H54 (cell line): ENCODE measurements around the gene ARHGAP10.

Source experiments
- DNase-seq: peaks from one replicate; pipeline ENCODE4 v3.0.0; 2011; ENCODE audit warnings: low spot score, mixed read lengths; ENCODE audit not compliant: insufficient read length
- FAIRE-seq: peaks from 3 replicates; lab custom pipeline; 2011; peaks lifted over from hg19 to GRCh38; lab: Jason Lieb, UNC
- POLR2A ChIP-seq: IDR thresholded peaks from 2 replicates; pipeline ENCODE4 v1.6.1; 2011; ENCODE audit warnings: low read depth, mild to moderate bottlenecking, low read length

Gene ARHGAP10

DNA sequence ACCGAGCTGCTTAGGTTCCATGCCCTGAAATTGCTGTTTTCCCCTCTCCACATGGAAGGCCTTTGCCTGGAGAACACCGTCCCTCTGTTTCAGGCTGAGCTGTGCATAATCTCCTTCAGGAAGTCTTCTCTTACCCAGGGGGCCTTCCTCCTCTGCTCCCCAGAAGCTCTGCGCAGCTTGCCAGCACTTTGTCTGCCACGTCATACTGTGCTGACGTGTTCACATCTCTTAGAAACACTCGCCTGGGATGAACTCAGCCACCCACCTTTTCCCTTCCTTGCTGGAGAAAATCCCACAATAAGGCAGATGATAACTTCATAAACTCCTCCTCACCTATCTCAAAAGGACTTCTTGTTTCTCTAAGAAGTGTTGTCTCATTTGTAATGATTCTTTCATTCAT lies 110.7 kb downstream of the ARHGAP10 start:
- FAIRE-seq (no peak), DNase-seq (no peak)
- TF ChIP-seq POLR2A: no peak

DNA sequence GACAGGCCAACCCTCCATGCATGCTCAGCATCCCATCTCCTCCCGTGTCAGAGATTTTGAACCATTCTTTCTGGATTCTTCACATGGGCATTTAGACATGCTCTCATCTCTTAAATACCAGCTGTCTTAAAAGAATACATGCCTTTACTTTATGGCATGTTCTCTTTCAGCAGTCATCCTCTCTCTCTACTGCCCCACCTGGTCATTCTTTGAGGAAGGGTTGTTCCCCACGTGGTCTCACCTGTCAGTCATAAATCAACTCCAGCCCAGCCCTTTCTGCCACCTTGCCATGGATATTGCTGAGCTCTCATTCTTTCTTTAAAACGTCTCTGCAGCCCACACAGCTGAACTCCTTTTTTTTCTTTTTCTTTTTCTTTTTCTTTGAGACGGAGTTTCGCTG lies 111.3 kb downstream of the ARHGAP10 start:
- FAIRE-seq (no peak), DNase-seq (no peak)
- no peak for TF ChIP-seq POLR2A

DNA sequence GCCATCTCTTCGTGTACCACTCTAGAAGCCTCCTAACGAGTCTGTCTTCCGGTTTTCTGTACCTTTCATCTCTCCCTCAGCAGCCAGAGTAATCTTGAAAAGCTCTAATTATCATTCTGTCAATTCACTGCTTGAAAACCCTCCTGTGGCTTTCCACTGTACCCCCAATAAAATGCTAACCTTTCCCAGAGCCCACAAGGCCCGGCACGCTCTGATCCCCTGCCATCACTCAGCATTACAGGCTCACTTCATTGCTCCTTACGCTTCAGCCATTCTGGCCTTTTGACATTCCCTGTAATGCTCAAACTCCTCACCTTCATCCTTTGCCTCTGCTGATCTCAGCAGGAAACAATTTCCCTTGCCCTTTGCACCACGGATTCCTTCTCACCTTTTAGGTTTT lies 112.9 kb downstream of the ARHGAP10 start:
- DNase-seq (no peak), FAIRE-seq (no peak)
- TF ChIP-seq POLR2A: no peak

DNA sequence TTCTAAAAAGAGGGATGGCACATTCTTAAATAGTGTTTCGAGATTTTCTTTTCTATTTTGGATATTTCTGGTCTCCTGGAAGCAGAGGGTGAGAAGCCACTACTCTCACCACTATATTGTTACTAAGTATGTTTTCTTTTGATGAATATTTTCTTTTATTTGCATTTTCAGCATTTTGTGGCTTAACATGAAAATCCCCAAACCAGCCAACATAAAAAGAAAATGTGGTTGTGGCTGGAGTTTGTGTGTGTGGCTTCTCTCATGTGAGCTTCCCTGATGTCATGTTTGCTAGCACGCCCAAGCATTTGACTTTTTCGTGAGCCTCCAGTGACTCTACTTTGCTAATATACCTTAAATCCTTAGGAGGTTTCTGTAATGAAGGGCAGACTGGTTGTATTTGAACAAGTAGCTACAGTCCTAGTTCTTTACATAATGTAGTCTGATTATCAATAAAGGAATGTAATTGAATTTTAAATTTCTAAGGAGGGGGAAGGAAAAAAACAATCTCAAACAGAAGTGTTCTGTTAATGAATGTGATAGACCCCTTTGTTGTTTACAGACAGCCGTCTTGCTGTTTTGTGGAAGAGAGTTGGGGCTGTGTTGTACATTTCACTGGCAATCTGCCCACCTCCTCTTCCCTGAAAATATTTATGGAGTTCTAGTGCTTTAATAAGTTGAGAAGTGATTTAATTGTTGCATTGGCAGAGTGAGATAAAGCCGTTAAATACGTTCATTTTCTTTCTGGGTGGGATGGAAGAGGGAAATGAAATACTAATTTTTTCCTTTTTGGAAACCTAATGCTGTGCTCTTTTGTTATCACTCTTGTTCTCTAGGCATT lies 114.6 kb downstream of the ARHGAP10 start:
- TF ChIP-seq POLR2A: no peak
- no peak for FAIRE-seq
- no peak for DNase-seq

DNA sequence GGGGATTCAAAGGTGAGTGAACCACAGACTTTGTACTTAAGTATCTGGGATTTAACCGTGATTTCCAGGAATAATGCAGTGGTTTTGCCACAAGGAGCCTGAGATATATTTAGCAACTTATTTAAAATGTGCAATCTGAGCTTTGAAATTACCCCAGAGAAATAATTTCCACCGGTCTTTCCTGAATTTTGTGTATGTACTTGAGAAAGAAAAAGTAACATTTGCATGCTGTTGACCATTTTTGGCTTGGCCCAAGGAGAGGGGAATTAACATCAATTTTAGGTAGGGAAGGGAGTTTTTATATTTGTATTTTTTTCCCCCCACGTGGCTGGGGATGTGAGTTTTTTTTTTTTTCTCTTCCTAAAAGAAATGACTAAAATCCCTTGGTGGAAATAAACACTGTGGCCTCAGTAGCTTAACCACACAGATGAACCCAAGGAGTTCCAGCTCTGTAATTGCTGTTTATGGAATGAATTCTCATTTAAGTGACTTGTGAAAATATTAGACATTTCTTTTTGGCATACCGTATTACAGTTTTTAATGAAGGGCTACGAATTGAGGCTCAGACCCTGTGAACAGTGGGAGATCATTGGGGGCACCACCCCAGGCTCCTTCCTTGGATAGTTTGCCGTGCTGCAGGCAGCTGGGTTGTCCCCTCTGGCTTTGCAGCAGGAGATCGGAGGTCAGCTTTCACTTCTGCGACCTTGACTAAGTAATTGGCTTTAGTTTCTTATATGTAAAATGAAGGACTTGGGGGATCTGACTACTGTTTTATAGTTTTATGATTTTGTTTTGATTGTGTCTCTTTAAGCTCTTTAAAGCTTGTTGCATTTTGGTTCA lies 116.1 kb downstream of the ARHGAP10 start:
- TF ChIP-seq POLR2A: no peak
- DNase-seq (no peak), FAIRE-seq (no peak)

DNA sequence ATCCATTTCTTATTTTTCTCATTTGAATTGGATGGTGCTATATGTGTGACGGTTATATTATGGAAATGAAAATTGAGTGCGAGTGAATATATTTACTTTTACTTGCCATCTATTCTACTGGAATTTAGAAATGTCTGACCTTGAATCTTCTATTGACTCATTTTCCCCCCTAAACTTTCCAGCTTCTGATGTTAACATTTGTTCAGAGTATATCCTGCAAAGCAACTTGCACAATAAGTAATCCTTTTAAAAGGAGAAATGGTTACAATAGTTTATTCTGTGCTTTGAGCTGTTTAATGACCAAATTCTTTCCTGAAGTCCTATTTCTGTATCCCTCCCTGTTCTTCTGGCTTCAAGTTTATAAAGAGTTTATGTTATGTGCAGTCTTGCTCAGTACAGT lies 116.7 kb downstream of the ARHGAP10 start:
- DNase-seq (no peak), FAIRE-seq (no peak)
- no peak for TF ChIP-seq POLR2A

DNA sequence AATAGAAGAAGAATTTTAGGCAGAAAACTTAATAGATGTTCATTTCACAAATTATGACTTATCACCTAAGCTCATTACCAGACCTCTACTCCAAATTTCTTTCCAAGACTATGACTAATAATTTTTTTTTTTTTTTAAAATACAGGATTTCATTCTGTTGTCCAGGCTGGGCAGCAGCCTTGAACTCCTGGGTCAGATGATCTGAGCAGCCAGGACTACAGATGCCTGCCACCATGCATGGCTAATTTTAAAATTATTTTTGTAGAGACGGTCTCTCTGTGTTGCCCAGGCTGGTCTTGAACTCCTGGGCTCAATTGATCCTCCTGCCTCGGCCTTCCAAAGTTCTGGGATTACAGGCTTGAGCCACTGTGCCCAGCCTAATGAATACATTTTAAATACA lies 119.2 kb downstream of the ARHGAP10 start:
- FAIRE-seq (no peak), DNase-seq (no peak)
- TF ChIP-seq POLR2A: no peak

DNA sequence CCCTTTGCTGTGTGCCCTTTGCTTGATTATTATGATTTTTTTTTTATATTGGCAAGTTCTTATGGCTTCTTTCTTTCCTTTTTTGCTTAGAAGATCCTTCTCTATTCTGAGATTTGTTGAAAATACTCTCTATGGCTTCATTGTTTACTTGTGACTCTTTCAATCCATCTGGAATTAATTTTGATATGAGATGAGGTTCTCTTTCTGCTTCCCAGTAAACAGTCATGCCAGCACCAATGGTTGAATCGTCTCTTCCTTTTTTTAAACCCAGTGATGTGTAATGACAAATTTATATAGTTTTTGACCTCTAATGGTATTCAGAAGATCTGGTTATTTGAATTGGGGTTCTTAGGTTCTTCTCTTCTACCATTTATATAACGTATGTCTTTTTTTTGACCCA lies 121.8 kb downstream of the ARHGAP10 start:
- no peak for FAIRE-seq
- no peak for TF ChIP-seq POLR2A
- no peak for DNase-seq

DNA sequence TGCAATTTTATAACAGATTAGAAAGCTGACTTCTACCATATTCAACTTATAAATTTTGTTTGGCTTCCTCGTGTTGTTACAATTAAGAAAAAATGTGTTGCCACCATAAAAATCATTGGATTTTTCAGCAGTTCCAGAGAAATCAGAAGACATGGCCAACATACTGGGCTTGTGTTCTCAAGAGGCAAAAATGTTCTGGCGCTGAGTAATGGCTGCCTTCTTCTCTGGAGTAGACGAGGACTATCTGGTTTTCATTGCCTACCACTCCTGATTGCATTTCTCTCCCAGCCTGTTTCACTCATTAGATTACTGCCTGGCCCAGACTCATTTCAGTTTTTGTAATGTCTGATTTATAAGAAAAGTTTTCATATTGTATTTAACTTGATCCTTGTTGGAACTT lies 122.3 kb downstream of the ARHGAP10 start:
- no peak for FAIRE-seq
- no peak for TF ChIP-seq POLR2A
- no peak for DNase-seq

DNA sequence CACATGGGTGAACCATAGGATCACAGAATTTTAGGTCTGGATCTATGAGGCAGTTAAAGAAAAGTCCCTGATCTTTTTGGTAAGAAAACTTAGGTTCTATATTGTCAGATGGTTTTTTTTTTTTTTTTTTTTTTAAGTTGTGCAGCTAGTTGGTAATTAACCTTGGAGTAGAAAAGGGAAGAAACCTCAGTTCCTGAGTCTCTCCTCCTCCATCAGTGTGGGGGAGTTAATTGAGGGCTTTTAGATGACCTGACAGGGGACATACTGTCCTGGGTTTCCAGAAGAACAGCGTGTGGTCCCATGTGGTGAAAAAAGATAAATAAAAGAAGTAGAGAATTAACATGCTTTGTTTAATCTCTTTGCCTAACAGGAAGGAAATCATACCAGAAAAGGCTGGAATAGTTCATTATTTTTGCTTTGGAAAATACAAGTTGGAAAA lies 123.7 kb downstream of the ARHGAP10 start:
- DNase-seq: no peak
- TF ChIP-seq POLR2A: no peak
- FAIRE-seq: no peak

DNA sequence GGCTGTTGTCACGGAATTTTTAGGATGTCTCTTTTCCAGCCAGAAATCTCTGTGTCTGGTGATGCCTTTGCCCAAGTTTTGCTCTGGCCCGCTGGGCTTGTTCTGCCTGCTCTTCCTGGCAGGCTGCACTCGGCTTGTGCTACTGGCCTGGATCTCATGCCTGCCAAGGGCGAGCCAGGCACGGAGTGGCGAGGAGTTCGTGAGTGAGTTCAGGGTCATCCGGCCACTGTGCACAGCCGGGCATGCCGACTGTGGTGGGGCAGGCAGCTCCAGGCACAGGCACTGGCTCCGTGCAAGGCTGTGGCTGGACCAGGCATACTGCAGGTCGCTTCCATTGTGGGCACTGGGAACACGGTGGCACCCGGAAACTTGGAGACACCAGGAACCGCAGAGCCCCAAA lies 129.1 kb downstream of the ARHGAP10 start:
- TF ChIP-seq POLR2A: no peak
- DNase-seq (no peak), FAIRE-seq (no peak)

DNA sequence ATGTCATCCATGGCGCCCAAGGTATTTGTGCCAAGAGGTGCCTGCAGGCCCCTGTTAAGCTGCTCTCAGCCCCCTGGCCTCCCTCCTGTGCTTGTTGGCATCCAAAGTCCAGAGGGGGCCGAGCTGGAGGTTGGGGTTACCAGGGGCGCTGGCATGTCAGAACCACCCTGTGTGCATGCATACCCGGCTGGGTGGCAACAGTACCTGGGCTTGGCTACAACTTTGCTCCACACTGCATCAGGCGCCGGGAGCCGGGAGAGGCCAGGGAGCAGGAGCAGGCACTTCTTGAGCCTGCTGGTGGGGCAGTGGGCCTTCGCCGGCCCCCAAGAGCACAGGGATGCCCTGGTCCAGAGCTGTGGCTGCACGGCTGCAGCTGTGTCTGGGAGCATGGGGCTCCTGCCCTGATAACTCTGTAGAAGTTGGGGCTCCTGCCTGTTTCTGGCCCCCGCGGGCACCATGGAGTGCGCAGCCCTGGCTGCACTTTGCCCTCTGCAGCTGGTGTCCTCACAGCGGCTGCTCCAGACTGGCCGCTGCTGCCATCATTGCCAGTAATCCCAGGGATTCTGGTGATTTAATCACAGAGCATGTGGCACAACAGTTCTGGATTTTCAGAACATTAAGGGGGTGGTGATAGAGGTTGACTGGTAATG lies 130.3 kb downstream of the ARHGAP10 start:
- no peak for TF ChIP-seq POLR2A
- DNase-seq (no peak), FAIRE-seq (no peak)

DNA sequence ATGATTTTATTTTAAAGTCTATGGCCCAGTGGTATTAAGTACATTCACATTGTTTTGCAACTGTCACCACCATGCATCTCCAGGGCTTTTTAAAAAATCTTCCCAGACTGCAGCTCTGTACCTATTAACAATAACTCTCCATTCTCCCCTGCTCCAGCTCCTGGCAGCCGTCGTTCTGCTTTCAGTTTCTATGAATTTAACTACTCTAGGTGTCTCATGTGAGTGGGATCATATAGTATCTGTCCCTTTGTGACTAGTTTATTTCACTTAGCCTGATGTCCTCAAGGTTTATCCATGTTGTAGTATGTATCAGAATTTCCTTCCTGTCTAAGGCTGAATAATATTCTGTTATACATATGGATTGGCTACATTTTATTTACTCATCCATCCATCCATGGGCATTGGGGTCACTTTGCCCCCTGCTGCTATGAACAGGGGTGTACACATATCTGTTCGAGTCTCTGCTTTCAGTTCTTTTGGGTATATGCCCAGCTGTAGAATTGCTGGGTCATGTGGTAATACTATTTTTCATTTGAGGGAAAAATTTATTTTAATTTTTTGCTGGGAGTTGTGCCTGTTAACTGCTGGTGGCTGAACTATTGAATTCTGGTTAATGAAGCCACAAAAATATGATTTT lies 131.3 kb downstream of the ARHGAP10 start:
- TF ChIP-seq POLR2A: no peak
- FAIRE-seq: no peak
- no peak for DNase-seq
